ENCODE data around the gene CCL13. TPM values are rescaled to one million over a fixed set of nuclear protein-coding genes. Genes with fewer than 3 reads are reported as not detected.

CCL13 gene
- total and polyA plus RNA-seq, 2 of the 8 experiments (the other 6 are each of a cell fraction or from before 2014, with no cell fraction given): not detected

GRCh38 chr17:34390649-34391048, 34.4 kb downstream of the CCL13 start:
- H3K9me3 ChIP-seq (ENCODE audit: insufficient read depth in 2 of 2, low read depth in 1 of 2, low read length in 1 of 2): no peaks in the 10 kb centered on the region
- no peak overlapping the region for H2BK120ac ChIP-seq (replicated peaks; ENCODE audit: low read depth, low read length)
- H3K4me3 ChIP-seq (ENCODE audit: extremely low read depth in 1 of 4, insufficient read depth in 2 of 4, low read depth in 3 of 4, low read length in 4 of 4): no peak overlapping the region
- DNase-seq (ENCODE audit: low read depth in 1 of 2, low spot score in 2 of 2): no peak
- no peak overlapping the region for H3K4me2 ChIP-seq (ENCODE audit: insufficient read depth in 1 of 2, low read depth in 2 of 2, low read length in 2 of 2)
- no peak overlapping the region for H4K8ac ChIP-seq (ENCODE audit: extremely low read depth, insufficient read depth, low read length)
- CTCF ChIA-PET (ENCODE audit: partially characterized antibody): interaction anchor here (1.0 to 1.2 kb wide), 3 partner anchors 8 to 152 kb away, joined by 3 to 4 read pairs (median 3); no protein-coding TSS in a partner anchor
- no peaks in the 10 kb centered on the region for H3K36me3 ChIP-seq (ENCODE audit: control insufficient read depth in 2 of 4, insufficient read depth in 4 of 4, low read length in 3 of 4)
- H2BK12ac ChIP-seq (ENCODE audit: low read depth, low read length): no peak overlapping the region
- no peak overlapping the region for H4K5ac ChIP-seq (ENCODE audit: insufficient read length, low read depth, low read length)
- no peaks in the 10 kb centered on the region for H3K23me2 ChIP-seq (ENCODE audit: low read depth, low read length)
- POLR2A ChIA-PET (ENCODE audit: partially characterized antibody): no interaction called here
- H2BK15ac ChIP-seq (ENCODE audit: low read length): no peak overlapping the region; the same call in 1 of the 2 replicates
- no peaks in the 10 kb centered on the region for H3K79me1 ChIP-seq (ENCODE audit: low read depth, low read length)
- no peak overlapping the region for H3K9ac ChIP-seq (replicated peaks in 1 of 4; ENCODE audit: extremely low read depth in 1 of 4, low read depth in 3 of 4, low read length in 3 of 4)
- H4K91ac ChIP-seq (replicated peaks; ENCODE audit: insufficient read length, low read length): no peak overlapping the region
- no peaks in the 10 kb centered on the region for H3K79me2 ChIP-seq (ENCODE audit: control insufficient read depth in 1 of 2, insufficient read depth in 2 of 2, low read length in 2 of 2)
- H3K27me3 ChIP-seq (replicated peaks in 1 of 4; ENCODE audit: control insufficient read depth in 3 of 4, extremely low read depth in 1 of 4, insufficient read depth in 3 of 4, low read length in 3 of 4): no peaks in the 10 kb centered on the region; a peak in 1 of 7 replicates
- no peak overlapping the region for H2AK5ac ChIP-seq (ENCODE audit: low read depth, low read length)
- no peak overlapping the region for H3K56ac ChIP-seq (replicated peaks; ENCODE audit: insufficient read length, low read depth, low read length)
- WGBS, 2 experiments (ENCODE audit: extremely low coverage in 1 of 2, insufficient coverage in 1 of 2, insufficient read length in 1 of 2, insufficient replicate concordance in 2 of 2, low coverage in 1 of 2, low lambda C conversion rate in 2 of 2, missing lambda C conversion rate in 1 of 2): 88% methylated on average over 4 of the region's 4 CpGs; no CpG with 5 or more reads in 1 of the 2 experiments
- H3K23ac ChIP-seq (ENCODE audit: insufficient read length): no peak overlapping the region
- no peak overlapping the region for H3K18ac ChIP-seq (ENCODE audit: extremely low read depth, low read length)
- H3K14ac ChIP-seq (ENCODE audit: insufficient read length): no peak overlapping the region
- no peak overlapping the region for H3K4ac ChIP-seq (replicated peaks; ENCODE audit: insufficient read length, low read depth, low read length)
- no peaks in the 10 kb centered on the region for H4K20me1 ChIP-seq (replicated peaks in 1 of 2; ENCODE audit: control insufficient read depth in 1 of 2, insufficient read depth in 2 of 2, low read length in 2 of 2)
- no peak overlapping the region for H2BK20ac ChIP-seq (ENCODE audit: low read length)
- no peak overlapping the region for H3K27ac ChIP-seq (ENCODE audit: low read depth, low read length)
- no peak overlapping the region for H2AFZ ChIP-seq (ENCODE audit: low read length)
- no peak overlapping the region for H2BK5ac ChIP-seq (ENCODE audit: low read depth, low read length)
- TF ChIP-seq MAFK (IDR thresholded peaks at IDR 0.05; ENCODE audit: low read depth, low read length) (no peak), CEBPB (IDR thresholded peaks at IDR 0.05; ENCODE audit: low read depth, low read length) (no peak), NANOG (IDR thresholded peaks at IDR 0.05; ENCODE audit: insufficient read depth, low read depth, low read length, poor library complexity, severe bottlenecking) (no peak), TCF12 (IDR thresholded peaks at IDR 0.05; ENCODE audit: low read depth, low read length) (no peak), GTF2F1 (IDR thresholded peaks at IDR 0.05; ENCODE audit: borderline replicate concordance, low read depth, low read length) (no peak), ASH2L (IDR thresholded peaks at IDR 0.05; ENCODE audit: low read length) (no peak), MAX (IDR thresholded peaks at IDR 0.05) (no peak), CHD1 (IDR thresholded peaks at IDR 0.05; ENCODE audit: low read depth, low read length) (no peak), SP4 (IDR thresholded peaks at IDR 0.05; ENCODE audit: low read length) (no peak), TAF7 (optimal IDR thresholded peaks at IDR 0.05; ENCODE audit: borderline replicate concordance, low read depth, low read length) (no peak), RXRA (IDR thresholded peaks at IDR 0.05; ENCODE audit: insufficient read depth, low read depth, low read length) (no peak)
- no peak for FAIRE-seq
- no peaks in the 10 kb centered on the region for H3K4me1 ChIP-seq (replicated peaks in 1 of 4; ENCODE audit: control insufficient read depth in 3 of 4, insufficient read depth in 4 of 4, low read length in 3 of 4)
